GM21360 (cell line): ENCODE results near the gene MRPS12.

ENCODE experiments used
- ATAC-seq: cut with Tn5 transposase; IDR thresholded peaks from one replicate; pipeline ENCODE4 v1.9.1; 2021; ENCODE audit warnings: mild to moderate bottlenecking, moderate library complexity; ENCODE audit not compliant: unreplicated experiment

Gene MRPS12

GRCh38 chr19:38970664-38971532 lies 40.2 kb downstream of the MRPS12 start:
- no peak for ATAC-seq

- ATAC-seq: no peak
These were observed 40.9 kb downstream of the MRPS12 start for GRCh38 chr19:38971672-38972071.

GRCh38 chr19:38974624-38975213 lies 44.0 kb downstream of the MRPS12 start:
- ATAC-seq: no peak

- ATAC-seq: no peak
These were observed 44.6 kb downstream of the MRPS12 start, which contains the start of gene FBXO17 for GRCh38 chr19:38975214-38975860. TSS of gene FBXO17 (minus strand) at chr19:38975742. CDS start at chr19:38950319, 25,423 bp downstream.

- no peak for ATAC-seq
These were observed 45.1 kb downstream of the MRPS12 start for GRCh38 chr19:38975861-38976271.

GRCh38 chr19:38977445-38978325 lies 46.9 kb downstream of the MRPS12 start:
- peak; percentile 71 for ATAC-seq

GRCh38 chr19:38978326-38978689 lies 47.6 kb downstream of the MRPS12 start:
- no peak for ATAC-seq

- no peak for ATAC-seq
These were observed 49.1 kb downstream of the MRPS12 start for GRCh38 chr19:38979812-38980211.

GRCh38 chr19:38980583-38981374 lies 50.0 kb downstream of the MRPS12 start:
- ATAC-seq: no peak
